HTERT RPE-1 (cell line): ENCODE measurements around the gene ENKD1.

Source experiments
- in situ Hi-C: fragments of 300-500 bp; cut with MboI; formaldehyde crosslinking; loops from 4 replicates; pipeline ENCODE4 v1.14.3; 2020; ENCODE audit warnings: low sequenced_read_pairs

The ENKD1 gene

GRCh38 chr16:67651847-67652246, 14.7 kb downstream of the ENKD1 start:
- in situ Hi-C loops: no loop called here

- in situ Hi-C loops: no loop called here
Measured at GRCh38 chr16:67651039-67651438, 15.5 kb downstream of the ENKD1 start.

- in situ Hi-C loops: no loop called here
Measured at GRCh38 chr16:67650023-67650422, 16.5 kb downstream of the ENKD1 start.

- in situ Hi-C loops: no loop called here
Measured at GRCh38 chr16:67649494-67649931, 17.0 kb downstream of the ENKD1 start.

GRCh38 chr16:67648764-67649407, 17.7 kb downstream of the ENKD1 start:
- in situ Hi-C loops: no loop called here

GRCh38 chr16:67648088-67648763, 18.3 kb downstream of the ENKD1 start:
- in situ Hi-C loops: no loop called here

- in situ Hi-C loops: no loop called here
Measured at GRCh38 chr16:67647681-67648080, 18.9 kb downstream of the ENKD1 start.

- in situ Hi-C loops: no loop called here
Measured at GRCh38 chr16:67647111-67647651, 19.4 kb downstream of the ENKD1 start.

- in situ Hi-C loops: no loop called here
Measured at GRCh38 chr16:67645397-67646121, 21.0 kb downstream of the ENKD1 start.

- in situ Hi-C loops: no loop called here
Measured at GRCh38 chr16:67644038-67644437, 22.5 kb downstream of the ENKD1 start.

- in situ Hi-C loops: no loop called here
Measured at GRCh38 chr16:67641779-67642708, 24.5 kb downstream of the ENKD1 start.

- in situ Hi-C loops: no loop called here
Measured at GRCh38 chr16:67637625-67638024, 28.9 kb downstream of the ENKD1 start.

- in situ Hi-C loops: no loop called here
Measured at GRCh38 chr16:67636713-67637112, 29.8 kb downstream of the ENKD1 start.

- in situ Hi-C loops: no loop called here
Measured at GRCh38 chr16:67632415-67633172, 34.0 kb downstream of the ENKD1 start.

- in situ Hi-C loops: no loop called here
Measured at GRCh38 chr16:67628216-67628615, 38.3 kb downstream of the ENKD1 start.

GRCh38 chr16:67613808-67614207, 52.7 kb downstream of the ENKD1 start:
- in situ Hi-C loops: no loop called here
